Peyer's patch (tissue), 4 donors: ENCODE measurements around the gene MRPL43. TPM values are rescaled to one million over a fixed set of nuclear protein-coding genes. Genes with fewer than 3 reads are reported as not detected.
"Not testable (repeated sequence)": the region's sequence is repeated elsewhere in the genome, so short reads cannot be mapped to it uniquely, and the experiment has no call there.

Source experiments
- DNase-seq, 3 donors: peaks; one replicate each; pipeline ENCODE4 v3.0.0-alpha.2; 2017 to 2019
- H3K27ac ChIP-seq, 4 donors: fragments of 200-600 bp; sonication (generic); one replicate each; pipeline ENCODE4 v1.5.1; 2016 to 2019
- H3K27me3 ChIP-seq, 2 donors: fragments of 200-600 bp; sonication (generic); one replicate each; pipeline ENCODE4 v1.5.1; 2019
- H3K36me3 ChIP-seq, 3 donors: fragments of 200-600 bp; sonication (generic); one replicate each; pipeline ENCODE4 v1.5.1; 2016 to 2019
- H3K4me1 ChIP-seq, 4 donors: fragments of 200-600 bp; sonication (generic); one replicate each; pipeline ENCODE4 v1.5.1; 2016 to 2019
- H3K4me3 ChIP-seq, 4 donors: fragments of 200-600 bp; sonication (generic); 1 replicate in 3 of 4; 2 replicates in 1 of 4; pipeline ENCODE4 v1.5.1; 2016 to 2019; ENCODE audit warnings: mild to moderate bottlenecking in 1 of 4
- H3K9me3 ChIP-seq, 4 donors: fragments of 200-600 bp; sonication (generic); one replicate each; pipeline ENCODE4 v1.5.1; 2016 to 2019; ENCODE audit warnings: mild to moderate bottlenecking in 1 of 4
- CTCF ChIP-seq, 6 experiments: fragments of 450-650 bp in 4 of 6; fragments of 200-600 bp in 2 of 6; sonication (generic) in 1 of 6; IDR thresholded peaks; one replicate each; pipeline ENCODE4 v1.5.1; 2017 to 2019; ENCODE audit warnings: antibody characterized with exemption in 6 of 6, mild to moderate bottlenecking in 3 of 6, moderate library complexity in 1 of 6
- POLR2A ChIP-seq, 2 donors: fragments of 450-650 bp; IDR thresholded peaks; one replicate each; pipeline ENCODE4 v1.5.1; 2017; ENCODE audit warnings: antibody characterized with exemption in 2 of 2, mild to moderate bottlenecking in 2 of 2, moderate library complexity in 2 of 2
- total RNA-seq, 4 donors: library from RNA; depleted of rRNA; stranded (reverse); fragments of >200 nt; gene quantifications; one replicate each; pipeline ENCODE4 v1.1.0, GENCODE V29; 2016

MRPL43 gene
- total RNA-seq, 4 donors from 2014 or later, result 40.5 to 85.5 (median 61.7) TPM

GRCh38 chr10:100978121-100978900, 9.0 kb downstream of the MRPL43 start:
- Histone ChIP-seq H3K36me3 (peaks cover 0 to 62% (median 0%) of the 10 kb centered on the region in 3 donors), H3K27ac (no peak overlapping the region), H3K27me3 (no peaks in the 10 kb centered on the region), H3K9me3 (no peaks in the 10 kb centered on the region), H3K4me3 (no peak overlapping the region), H3K4me1 (no peaks in the 10 kb centered on the region)
- peak in 1 of 3 donors; percentile 8 for DNase-seq
- no peak for TF ChIP-seq CTCF (IDR thresholded peaks at IDR 0.05)
- TF ChIP-seq POLR2A (IDR thresholded peaks at IDR 0.05), result no peak

GRCh38 chr10:100977436-100977835, 9.9 kb downstream of the MRPL43 start:
- no peaks in the 10 kb centered on the region for H3K27me3 ChIP-seq
- H3K4me1 ChIP-seq, result peaks cover 0 to 2% (median 0%) of the 10 kb centered on the region in 4 donors
- H3K9me3 ChIP-seq, result no peaks in the 10 kb centered on the region
- TF ChIP-seq CTCF (IDR thresholded peaks at IDR 0.05) (no peak), POLR2A (IDR thresholded peaks at IDR 0.05) (no peak)
- peak in 1 of 3 donors; percentile 3 for DNase-seq
- peaks cover 0 to 53% (median 0%) of the 10 kb centered on the region in 3 donors for H3K36me3 ChIP-seq
- no peak overlapping the region for H3K27ac ChIP-seq
- H3K4me3 ChIP-seq, result no peak overlapping the region

- TF ChIP-seq CTCF (IDR thresholded peaks at IDR 0.05) (no peak), POLR2A (IDR thresholded peaks at IDR 0.05) (no peak)
- Histone ChIP-seq H3K36me3 (peaks cover 0 to 52% (median 0%) of the 10 kb centered on the region in 3 donors), H3K4me3 (no peak overlapping the region), H3K9me3 (no peaks in the 10 kb centered on the region), H3K4me1 (peaks cover 0 to 8% (median 0%) of the 10 kb centered on the region in 4 donors), H3K27ac (no peak overlapping the region), H3K27me3 (no peaks in the 10 kb centered on the region)
- DNase-seq, result no peak
Observed at GRCh38 chr10:100976906-100977305, 10.4 kb downstream of the MRPL43 start.

- H3K9me3 ChIP-seq, H3K4me1 ChIP-seq, H3K27me3 ChIP-seq, H3K4me3 ChIP-seq, H3K27ac ChIP-seq: not testable (repeated sequence)
- peaks cover 0 to 43% (median 0%) of the 10 kb centered on the region in 3 donors for H3K36me3 ChIP-seq
- DNase-seq, result peak in 1 of 3 donors; percentile 6
Observed at GRCh38 chr10:100975397-100975796, 11.9 kb downstream of the MRPL43 start.

GRCh38 chr10:100972904-100973535, 14.3 kb downstream of the MRPL43 start:
- Histone ChIP-seq H3K36me3 (peaks cover 0 to 20% (median 0%) of the 10 kb centered on the region in 3 donors), H3K27me3 (no peaks in the 10 kb centered on the region), H3K27ac (no peak overlapping the region), H3K4me3 (no peak overlapping the region), H3K4me1 (peaks cover 0 to 20% (median 7%) of the 10 kb centered on the region in 4 donors), H3K9me3 (no peaks in the 10 kb centered on the region)
- peak in 1 of 3 donors; percentile 8 for DNase-seq
- TF ChIP-seq CTCF (IDR thresholded peaks at IDR 0.05), result no peak
- no peak for TF ChIP-seq POLR2A (IDR thresholded peaks at IDR 0.05)
